Right lobe of liver (tissue), 4 donors: Measurements from ENCODE around the gene KRTAP24-1.

ENCODE experiments used
- POLR2A ChIP-seq: fragments of 450-650 bp; IDR thresholded peaks from one replicate; pipeline ENCODE4 v1.6.1; 2017; ENCODE audit warnings: antibody characterized with exemption, mild to moderate bottlenecking
- TF ChIP-seq, protein P1 (sequence below), 4 donors: fragments of 200-600 bp in 3 of 4; fragments of 450-650 bp in 1 of 4; IDR thresholded peaks; one replicate each; pipeline versions ENCODE4 v1.5.1 to v1.8.0; 2016 to 2022; ENCODE audit warnings: antibody characterized with exemption in 4 of 4, mild to moderate bottlenecking in 2 of 4
- donor health status: DM: no; HTN: no; CAD: no.
- donor health status: DM: no; HTN: no; CAD: no.
- donor health status: DM: no; HTN: yes; CAD: no.

DNA sequence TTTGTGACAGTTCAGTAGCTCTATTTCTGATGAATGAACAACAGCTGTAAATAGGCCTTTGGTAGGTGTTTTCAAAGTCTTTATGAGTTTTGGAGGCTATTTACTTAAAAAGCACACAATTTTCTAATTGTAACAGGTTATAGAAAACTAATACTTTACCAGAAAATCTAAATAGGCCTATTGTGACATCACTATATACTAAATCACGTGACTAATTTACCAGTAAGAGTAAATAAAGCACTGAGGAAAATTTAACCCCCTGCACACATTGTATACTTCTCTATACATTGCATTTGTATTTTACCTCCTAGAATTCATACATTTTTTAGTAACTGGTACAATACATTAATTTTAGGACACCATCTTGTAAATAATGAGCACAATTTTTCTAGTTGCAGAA, 22.4 kb upstream of the KRTAP24-1 start:
- TF ChIP-seq, protein P1, sequence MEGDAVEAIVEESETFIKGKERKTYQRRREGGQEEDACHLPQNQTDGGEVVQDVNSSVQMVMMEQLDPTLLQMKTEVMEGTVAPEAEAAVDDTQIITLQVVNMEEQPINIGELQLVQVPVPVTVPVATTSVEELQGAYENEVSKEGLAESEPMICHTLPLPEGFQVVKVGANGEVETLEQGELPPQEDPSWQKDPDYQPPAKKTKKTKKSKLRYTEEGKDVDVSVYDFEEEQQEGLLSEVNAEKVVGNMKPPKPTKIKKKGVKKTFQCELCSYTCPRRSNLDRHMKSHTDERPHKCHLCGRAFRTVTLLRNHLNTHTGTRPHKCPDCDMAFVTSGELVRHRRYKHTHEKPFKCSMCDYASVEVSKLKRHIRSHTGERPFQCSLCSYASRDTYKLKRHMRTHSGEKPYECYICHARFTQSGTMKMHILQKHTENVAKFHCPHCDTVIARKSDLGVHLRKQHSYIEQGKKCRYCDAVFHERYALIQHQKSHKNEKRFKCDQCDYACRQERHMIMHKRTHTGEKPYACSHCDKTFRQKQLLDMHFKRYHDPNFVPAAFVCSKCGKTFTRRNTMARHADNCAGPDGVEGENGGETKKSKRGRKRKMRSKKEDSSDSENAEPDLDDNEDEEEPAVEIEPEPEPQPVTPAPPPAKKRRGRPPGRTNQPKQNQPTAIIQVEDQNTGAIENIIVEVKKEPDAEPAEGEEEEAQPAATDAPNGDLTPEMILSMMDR (IDR thresholded peaks at IDR 0.05) = no peak
- no peak for TF ChIP-seq POLR2A
